Activated CD4-positive, CD25-positive, alpha-beta regulatory T cell treated with anti-CD3 and anti-CD28 coated beads, Interleukin-2, amount 50 U/mL, for 24 hours (primary cell): ENCODE measurements around the gene NFE2L2.
"Not testable (repeated sequence)": the region's sequence is repeated elsewhere in the genome, so short reads cannot be mapped to it uniquely, and the experiment has no call there.

ENCODE experiments used
- ATAC-seq, 2 donors: fragments of 150-1000 bp; cut with Tn5 transposase; one replicate each; pipeline ENCODE4 v1.10.0; 2021; ENCODE audit warnings: mild to moderate bottlenecking in 1 of 2, moderate library complexity in 1 of 2

Gene NFE2L2

GRCh38 chr2:177255227-177255601 lies 9.3 kb downstream of the NFE2L2 start:
- ATAC-seq = no peak

GRCh38 chr2:177254433-177255226 lies 9.9 kb downstream of the NFE2L2 start:
- ATAC-seq = no peak

- no peak for ATAC-seq
Measured at GRCh38 chr2:177253704-177254103, 10.8 kb downstream of the NFE2L2 start.

GRCh38 chr2:177252808-177253531 lies 11.6 kb downstream of the NFE2L2 start:
- ATAC-seq = no peak

GRCh38 chr2:177251165-177251542 lies 13.4 kb downstream of the NFE2L2 start:
- ATAC-seq = no peak

GRCh38 chr2:177250461-177250860 lies 14.1 kb downstream of the NFE2L2 start:
- peak in 1 of 2 donors; percentile 12 for ATAC-seq

- no peak for ATAC-seq
Measured at GRCh38 chr2:177249038-177249437, 15.5 kb downstream of the NFE2L2 start.

GRCh38 chr2:177247693-177248262 lies 16.7 kb downstream of the NFE2L2 start:
- no peak for ATAC-seq

- ATAC-seq = not testable (repeated sequence)
Measured at GRCh38 chr2:177246523-177247030, 17.9 kb downstream of the NFE2L2 start.

- ATAC-seq = no peak
Measured at GRCh38 chr2:177246000-177246399, 18.5 kb downstream of the NFE2L2 start.

GRCh38 chr2:177245010-177245422 lies 19.5 kb downstream of the NFE2L2 start:
- no peak for ATAC-seq

- ATAC-seq = peak; percentile 47 to 66
Measured at GRCh38 chr2:177244244-177244771, 20.2 kb downstream of the NFE2L2 start.

- ATAC-seq = no peak
Measured at GRCh38 chr2:177243476-177243875, 21.1 kb downstream of the NFE2L2 start.

- ATAC-seq = no peak
Measured at GRCh38 chr2:177243073-177243472, 21.5 kb downstream of the NFE2L2 start.

GRCh38 chr2:177242121-177242987 lies 22.2 kb downstream of the NFE2L2 start:
- no peak for ATAC-seq

GRCh38 chr2:177241711-177242120 lies 22.8 kb downstream of the NFE2L2 start:
- peak; percentile 26 to 41 for ATAC-seq

GRCh38 chr2:177239932-177240630 lies 24.4 kb downstream of the NFE2L2 start:
- ATAC-seq = peak; percentile 80 to 82

GRCh38 chr2:177239053-177239452 lies 25.5 kb downstream of the NFE2L2 start:
- ATAC-seq = no peak

- ATAC-seq = no peak
Measured at GRCh38 chr2:177237932-177238331, 26.6 kb downstream of the NFE2L2 start.

- no peak for ATAC-seq
Measured at GRCh38 chr2:177235855-177236437, 28.6 kb downstream of the NFE2L2 start.

- no peak for ATAC-seq
Measured at GRCh38 chr2:177234267-177234666, 30.3 kb downstream of the NFE2L2 start.
